SK-N-SH (cell line): ENCODE measurements around the gene DLEU7. TPM values are rescaled to one million over a fixed set of nuclear protein-coding genes. Genes with fewer than 3 reads are reported as not detected.
A peak's percentile ranks its signal among the peaks of the same experiment; 100 is the strongest.

Experiments used
- CTCF ChIA-PET: fragments of 300-600, 350-600 bp; formaldehyde crosslinking; extraction: SDS; loops from one replicate; lab custom pipeline; 2021; lab: Yijun Ruan, JAX
- POLR2A ChIA-PET: fragments of 350-600 bp; sonication (Branson Sonifier 250); formaldehyde crosslinking; extraction: SDS; loops from one replicate; lab custom pipeline; 2020; ENCODE audit warnings: antibody characterized with exemption, inconsistent platforms; lab: Yijun Ruan, JAX
- DNase-seq: peaks from one replicate; pipeline ENCODE4 v3.0.0; 2012
- H2AFZ ChIP-seq: fragments of 200-600 bp; sonication (generic); 2 replicates; pipeline ENCODE4 v1.8.1; 2016; ENCODE audit warnings: antibody characterized with exemption, mild to moderate bottlenecking, low read depth
- H3F3A ChIP-seq: fragments of 200-600 bp; sonication (generic); replicated peaks from 2 replicates; pipeline ENCODE3; 2016; ENCODE audit warnings: antibody characterized with exemption, mild to moderate bottlenecking; ENCODE audit not compliant: insufficient read depth
- H3K27ac ChIP-seq, 2 experiments: fragments of 200-500 bp in 1 of 2; fragments of 200-600 bp in 1 of 2; sonication (Bioruptor generic) in 1 of 2; sonication (generic), shearing (Covaris generic) in 1 of 2; 2 replicates each; pipeline versions ENCODE4 v1.5.1 to v1.6.1; 2014 to 2016; ENCODE audit warnings: low read depth in 2 of 2, inconsistent platforms in 1 of 2, low read length in 1 of 2, mild to moderate bottlenecking in 1 of 2, mixed read lengths in 1 of 2
- H3K27me3 ChIP-seq: fragments of 200-600 bp; sonication (generic), shearing (Covaris generic); 2 replicates; pipeline ENCODE4 v1.6.1; 2016; ENCODE audit warnings: mixed run types; ENCODE audit not compliant: insufficient read depth
- H3K36me3 ChIP-seq, 2 experiments: fragments of 200-500 bp in 1 of 2; fragments of 200-600 bp in 1 of 2; sonication (Bioruptor generic) in 1 of 2; sonication (generic) in 1 of 2; replicated peaks in 1 of 2; 2 replicates each; pipeline versions ENCODE3 to v1.5.1; 2014 to 2016; ENCODE audit warnings: low read length in 1 of 2, mild to moderate bottlenecking in 1 of 2; ENCODE audit not compliant: insufficient read depth in 2 of 2, control insufficient read depth in 1 of 2
- H3K4me1 ChIP-seq, 2 experiments: fragments of 200-500 bp in 1 of 2; fragments of 200-600 bp in 1 of 2; sonication (Bioruptor generic) in 1 of 2; sonication (generic), shearing (Covaris generic) in 1 of 2; 2 replicates each; pipeline versions ENCODE4 v1.5.1 to v1.6.1; 2014 to 2016; ENCODE audit warnings: low read depth in 1 of 2, low read length in 1 of 2, mixed run types in 1 of 2; ENCODE audit not compliant: insufficient read depth in 2 of 2, control insufficient read depth in 1 of 2
- H3K4me2 ChIP-seq: fragments of 200-600 bp; sonication (generic), shearing (Covaris generic); 2 replicates; pipeline ENCODE4 v1.6.1; 2017; ENCODE audit warnings: mixed run types
- H3K4me3 ChIP-seq, 2 experiments: fragments of 200-500 bp in 1 of 2; fragments of 200-600 bp in 1 of 2; sonication (Bioruptor generic) in 1 of 2; sonication (generic), shearing (Covaris generic) in 1 of 2; 2 replicates each; pipeline versions ENCODE4 v1.5.1 to v1.8.1; 2014 to 2016; ENCODE audit warnings: low read depth in 2 of 2, inconsistent platforms in 1 of 2, low read length in 1 of 2, mild to moderate bottlenecking in 1 of 2, mixed read lengths in 1 of 2, moderate library complexity in 1 of 2
- H3K79me2 ChIP-seq: fragments of 200-600 bp; sonication (generic); 2 replicates; pipeline ENCODE4 v1.8.1; 2017; ENCODE audit warnings: mild to moderate bottlenecking; ENCODE audit not compliant: insufficient read depth
- H3K9ac ChIP-seq: fragments of 200-600 bp; sonication (generic); 2 replicates; pipeline ENCODE4 v1.6.1; 2017; ENCODE audit warnings: mixed run types
- H3K9me2 ChIP-seq: fragments of 200-600 bp; sonication (generic); 2 replicates; pipeline ENCODE4 v1.6.1; 2017; ENCODE audit warnings: mixed run types
- H3K9me3 ChIP-seq: fragments of 200-600 bp; sonication (generic); 2 replicates; pipeline ENCODE4 v1.6.1; 2017; ENCODE audit warnings: mixed run types, mild to moderate bottlenecking, moderate library complexity
- H4K20me1 ChIP-seq: fragments of 200-600 bp; sonication (generic); 2 replicates; pipeline ENCODE4 v1.6.1; 2017; ENCODE audit warnings: mild to moderate bottlenecking, mixed run types; ENCODE audit not compliant: insufficient read depth
- FOXJ3 ChIP-seq: sonication (generic); formaldehyde crosslinking; IDR thresholded peaks from 2 replicates; pipeline ENCODE4 v1.5.1; 2020; ENCODE audit warnings: mild to moderate bottlenecking, missing genetic modification reagents
- GABPA ChIP-seq: IDR thresholded peaks from 2 replicates; pipeline ENCODE4 v1.4.0; 2012; ENCODE audit warnings: low read depth, mild to moderate bottlenecking
- GATA2 ChIP-seq: sonication (generic); formaldehyde crosslinking; IDR thresholded peaks from 2 replicates; pipeline ENCODE4 v1.5.0; 2020; ENCODE audit warnings: mild to moderate bottlenecking, missing genetic modification reagents
- RCOR1 ChIP-seq: fragments of 150-350 bp; IDR thresholded peaks from 2 replicates; pipeline ENCODE4 v1.6.1; 2017; ENCODE audit warnings: antibody characterized with exemption, low read length
- WGBS: methylation state at CpG from one replicate; pipeline ENCODE4 v1.1.6; 2017; ENCODE audit warnings: low lambda C conversion rate; 5-methylcytosine and 5-hydroxymethylcytosine counted together
- polyA plus RNA-seq, 3 experiments: library from polyadenylated mRNA; depleted of rRNA; stranded (reverse); fragments of >200 nt; gene quantifications; 2 replicates each; pipeline ENCODE4 v1.2.3, GENCODE V29; 2012
- small RNA-seq, 7 experiments: library from RNA; depleted of rRNA; stranded (forward); fragments of <200 nt; gene quantifications; one replicate each; pipeline ENCODE3, GENCODE V24; 2012

Gene DLEU7
- polyA plus RNA-seq, 1 of the 3 experiments (the other 2 are of a cell fraction): not detected

- H3K36me3 ChIP-seq: no peaks in the 10 kb centered on the region
- no peak overlapping the region for H2AFZ ChIP-seq
- ChIA-PET CTCF (interaction anchor here (1.3 to 1.6 kb wide), 3 partner anchors 11 to 34 kb away, joined by 3 to 4 read pairs (median 3); no protein-coding TSS in a partner anchor), POLR2A (no interaction called here)
- H3K27me3 ChIP-seq: no peaks in the 10 kb centered on the region
- H4K20me1 ChIP-seq: no peaks in the 10 kb centered on the region
- H3K4me1 ChIP-seq: peaks cover 0 to 9% of the 10 kb centered on the region in 2 experiments; a peak in 2 of 4 replicates
- TF ChIP-seq GABPA (no peak), FOXJ3 (CRISPR knock-in tag) (peak; percentile 22; the same call in 1 of the 2 replicates), GATA2 (CRISPR knock-in tag) (peak; percentile 54), RCOR1 (0 out of 2 replicates have a peak, but pooled peaks have one; percentile 17)
- H3K9ac ChIP-seq: no peak overlapping the region
- no peak overlapping the region; a peak in 1 of 4 replicates for H3K27ac ChIP-seq
- no peak overlapping the region for H3K4me2 ChIP-seq
- no peaks in the 10 kb centered on the region for H3F3A ChIP-seq
- H3K9me2 ChIP-seq: no peaks in the 10 kb centered on the region
- H3K9me3 ChIP-seq: peaks cover 7% of the 10 kb centered on the region; the same call in 1 of the 2 replicates
- no peak overlapping the region for H3K4me3 ChIP-seq
- DNase-seq: peak; percentile 52
- WGBS: 57% methylated on average over 8 of the region's 8 CpGs
- no peaks in the 10 kb centered on the region for H3K79me2 ChIP-seq
These were observed 63.9 kb downstream of the DLEU7 start for GRCh38 chr13:50779443-50780200.

Small RNA genes within 50 kb of the gene (small RNA-seq; reads per million reads assigned to genes)
- 0 to 6.0 (median 1.5) reads per million in 7 experiments for gene RNA5SP28

Other genes starting within 250 kb of the DLEU7 start
- gene RNASEH2B, start 66.1 kb upstream of the DLEU7 start, polyA plus RNA-seq (2012; rRNA removed): 13.0 and 18.3 TPM in 2 replicates